Measurements from ENCODE around the gene ZFP2. TPM values are rescaled to one million over a fixed set of nuclear protein-coding genes. Genes with fewer than 3 reads are reported as not detected.
"Not testable (repeated sequence)": the region's sequence is repeated elsewhere in the genome, so short reads cannot be mapped to it uniquely, and the experiment has no call there.

The ZFP2 gene
- 4.3 and 4.9 TPM in 2 replicates for total RNA-seq
- long read RNA-seq, transcript ZFP2-201 (5 exons, 2,429 nt), result major isoform, 13 of 28 reads
- long read RNA-seq, partial matches to known transcripts, result 1 of 28 reads
- long read RNA-seq, other reads (novel, unspliced or antisense), result 10 of 28 reads

DNA sequence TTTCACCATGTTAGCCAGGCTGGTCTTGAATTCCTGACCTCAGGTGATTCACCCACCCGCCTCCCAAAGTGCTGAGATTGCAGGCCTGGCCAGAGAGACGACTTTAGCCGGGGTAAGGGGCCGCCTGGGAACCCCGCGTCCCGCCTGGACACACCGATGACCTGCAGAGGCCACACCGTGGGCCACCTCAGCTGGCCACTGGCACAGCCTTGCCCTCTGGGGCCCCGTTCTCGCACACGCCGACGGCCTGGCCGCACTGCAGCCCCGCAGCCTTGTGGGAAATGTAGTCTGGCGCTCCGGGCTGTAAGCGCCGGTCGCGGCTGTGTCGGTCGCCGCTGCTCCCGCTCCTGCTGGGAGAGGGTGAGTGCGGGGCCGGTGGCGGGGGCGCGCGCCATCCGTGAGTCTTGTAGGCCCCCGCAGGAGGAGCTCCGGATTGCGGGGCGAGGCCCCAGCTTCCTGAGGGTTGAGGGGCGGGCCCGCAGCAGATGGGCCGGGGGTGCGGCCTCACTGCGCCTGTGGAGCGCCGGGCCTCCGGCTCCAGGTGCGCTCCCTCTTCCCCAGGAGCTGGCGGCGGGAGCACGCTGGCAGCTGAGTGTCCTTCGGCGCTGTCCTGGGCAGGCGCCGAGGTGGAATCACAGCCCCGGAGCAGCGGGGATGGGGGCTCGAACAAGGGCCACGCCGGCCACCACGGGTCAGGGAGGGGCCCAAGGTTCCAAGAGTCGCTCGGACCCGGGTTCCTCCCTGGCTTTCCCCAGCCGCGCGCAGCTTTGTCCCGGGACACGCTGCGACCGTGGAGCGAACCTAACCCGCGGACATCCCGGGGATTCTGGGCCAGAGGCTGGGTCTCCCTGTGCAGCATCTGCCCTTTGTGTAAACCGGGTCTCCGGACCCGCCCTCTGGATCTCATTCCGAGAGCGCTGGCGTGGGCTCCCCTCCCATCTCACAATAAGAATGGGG lies at the start of gene ZFP2:
ZFP2 (plus strand) TSS at position 299 of the 957 bp plus-strand sequence. CDS start 35,401 bp downstream, outside the sequence.
- H3K27me3 Mint-ChIP-seq, result no peaks in the 10 kb centered on the region
- peak; percentile 63 for DNase-seq (ENCODE audit: low spot score, unreplicated experiment)
- H3K36me3 Mint-ChIP-seq (ENCODE audit: insufficient read depth), result peaks cover 22% of the 10 kb centered on the region
- H3K4me3 Mint-ChIP-seq (ENCODE audit: low read depth), result peak within 1 kb of the TSS; percentile 88
- TF ChIP-seq, protein P1, sequence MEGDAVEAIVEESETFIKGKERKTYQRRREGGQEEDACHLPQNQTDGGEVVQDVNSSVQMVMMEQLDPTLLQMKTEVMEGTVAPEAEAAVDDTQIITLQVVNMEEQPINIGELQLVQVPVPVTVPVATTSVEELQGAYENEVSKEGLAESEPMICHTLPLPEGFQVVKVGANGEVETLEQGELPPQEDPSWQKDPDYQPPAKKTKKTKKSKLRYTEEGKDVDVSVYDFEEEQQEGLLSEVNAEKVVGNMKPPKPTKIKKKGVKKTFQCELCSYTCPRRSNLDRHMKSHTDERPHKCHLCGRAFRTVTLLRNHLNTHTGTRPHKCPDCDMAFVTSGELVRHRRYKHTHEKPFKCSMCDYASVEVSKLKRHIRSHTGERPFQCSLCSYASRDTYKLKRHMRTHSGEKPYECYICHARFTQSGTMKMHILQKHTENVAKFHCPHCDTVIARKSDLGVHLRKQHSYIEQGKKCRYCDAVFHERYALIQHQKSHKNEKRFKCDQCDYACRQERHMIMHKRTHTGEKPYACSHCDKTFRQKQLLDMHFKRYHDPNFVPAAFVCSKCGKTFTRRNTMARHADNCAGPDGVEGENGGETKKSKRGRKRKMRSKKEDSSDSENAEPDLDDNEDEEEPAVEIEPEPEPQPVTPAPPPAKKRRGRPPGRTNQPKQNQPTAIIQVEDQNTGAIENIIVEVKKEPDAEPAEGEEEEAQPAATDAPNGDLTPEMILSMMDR (IDR thresholded peaks at IDR 0.05; ENCODE audit: unreplicated experiment), result no peak
- H3K27ac Mint-ChIP-seq, result peak within 1 kb of the TSS; percentile 94
- H3K9me3 Mint-ChIP-seq (ENCODE audit: low read depth), result peaks cover 15% of the 10 kb centered on the region
- peaks cover 5% of the 10 kb centered on the region for H3K4me1 Mint-ChIP-seq (ENCODE audit: low read depth)

DNA sequence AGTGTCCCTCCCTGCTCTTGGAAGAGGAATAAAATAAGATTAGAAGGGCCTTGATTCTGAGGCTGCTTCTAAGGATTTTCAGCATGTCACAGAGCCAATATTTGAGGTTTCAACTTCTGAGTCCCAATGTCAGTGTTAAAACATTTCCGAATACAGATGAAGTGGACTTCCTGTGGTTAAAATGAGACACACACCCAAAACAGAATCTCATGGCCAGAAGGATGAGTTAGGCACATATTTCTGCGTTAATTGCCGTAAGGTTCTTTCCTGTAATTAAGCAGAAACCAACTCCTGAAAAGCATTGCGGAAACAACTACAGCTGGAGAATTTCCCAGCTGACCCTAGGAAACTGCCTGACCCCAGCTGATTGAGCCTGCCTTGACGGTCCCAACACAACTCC lies 46.4 kb upstream of the ZFP2 start:
- H3K27ac Mint-ChIP-seq, result no peak overlapping the region
- no peak for DNase-seq (ENCODE audit: low spot score, unreplicated experiment)
- H3K36me3 Mint-ChIP-seq (ENCODE audit: insufficient read depth), result no peaks in the 10 kb centered on the region
- peaks cover under 1% of the 10 kb centered on the region for H3K27me3 Mint-ChIP-seq
- TF ChIP-seq, protein P1 (IDR thresholded peaks at IDR 0.05; ENCODE audit: unreplicated experiment), result no peak
- H3K4me1 Mint-ChIP-seq (ENCODE audit: low read depth), result peaks cover 2% of the 10 kb centered on the region
- no peak overlapping the region for H3K4me3 Mint-ChIP-seq (ENCODE audit: low read depth)
- H3K9me3 Mint-ChIP-seq (ENCODE audit: low read depth), result no peaks in the 10 kb centered on the region

- Mint-ChIP-seq H3K27me3 (no peaks in the 10 kb centered on the region), H3K36me3 (ENCODE audit: insufficient read depth) (no peaks in the 10 kb centered on the region), H3K4me1 (ENCODE audit: low read depth) (peaks cover 2% of the 10 kb centered on the region), H3K27ac (peak overlapping the region; percentile 64), H3K4me3 (ENCODE audit: low read depth) (no peak overlapping the region), H3K9me3 (ENCODE audit: low read depth) (no peaks in the 10 kb centered on the region)
- TF ChIP-seq, protein P1 (IDR thresholded peaks at IDR 0.05; ENCODE audit: unreplicated experiment), result no peak
- DNase-seq (ENCODE audit: low spot score, unreplicated experiment), result no peak
These were observed 43.8 kb upstream of the ZFP2 start for GRCh38 chr5:178851951-178852350.

DNA sequence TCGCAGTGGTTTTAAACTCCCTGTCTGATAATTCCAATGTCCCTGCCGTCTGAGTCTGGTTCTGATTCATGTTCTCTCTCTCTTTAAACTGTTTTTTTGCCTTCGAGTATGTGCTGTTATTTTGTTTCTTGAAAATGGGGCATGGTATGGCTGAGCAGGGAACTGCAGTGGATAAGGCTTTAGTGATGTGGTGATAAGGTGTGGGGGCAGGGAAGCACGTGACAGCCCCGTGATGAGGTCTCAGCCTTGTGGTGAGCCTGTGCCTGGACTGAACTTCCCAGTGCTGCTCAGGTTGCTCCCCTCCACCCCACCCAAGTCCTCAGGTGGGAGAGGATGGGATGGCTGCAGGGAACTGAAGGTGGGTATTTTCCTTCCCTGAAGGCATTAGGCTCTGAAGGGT lies 41.4 kb upstream of the ZFP2 start:
- TF ChIP-seq, protein P1 (IDR thresholded peaks at IDR 0.05; ENCODE audit: unreplicated experiment), result no peak
- no peaks in the 10 kb centered on the region for H3K9me3 Mint-ChIP-seq (ENCODE audit: low read depth)
- no peak for DNase-seq (ENCODE audit: low spot score, unreplicated experiment)
- no peaks in the 10 kb centered on the region for H3K27me3 Mint-ChIP-seq
- H3K36me3 Mint-ChIP-seq (ENCODE audit: insufficient read depth), result no peaks in the 10 kb centered on the region
- no peak overlapping the region for H3K4me3 Mint-ChIP-seq (ENCODE audit: low read depth)
- peaks cover 2% of the 10 kb centered on the region for H3K4me1 Mint-ChIP-seq (ENCODE audit: low read depth)
- H3K27ac Mint-ChIP-seq, result no peak overlapping the region

DNA sequence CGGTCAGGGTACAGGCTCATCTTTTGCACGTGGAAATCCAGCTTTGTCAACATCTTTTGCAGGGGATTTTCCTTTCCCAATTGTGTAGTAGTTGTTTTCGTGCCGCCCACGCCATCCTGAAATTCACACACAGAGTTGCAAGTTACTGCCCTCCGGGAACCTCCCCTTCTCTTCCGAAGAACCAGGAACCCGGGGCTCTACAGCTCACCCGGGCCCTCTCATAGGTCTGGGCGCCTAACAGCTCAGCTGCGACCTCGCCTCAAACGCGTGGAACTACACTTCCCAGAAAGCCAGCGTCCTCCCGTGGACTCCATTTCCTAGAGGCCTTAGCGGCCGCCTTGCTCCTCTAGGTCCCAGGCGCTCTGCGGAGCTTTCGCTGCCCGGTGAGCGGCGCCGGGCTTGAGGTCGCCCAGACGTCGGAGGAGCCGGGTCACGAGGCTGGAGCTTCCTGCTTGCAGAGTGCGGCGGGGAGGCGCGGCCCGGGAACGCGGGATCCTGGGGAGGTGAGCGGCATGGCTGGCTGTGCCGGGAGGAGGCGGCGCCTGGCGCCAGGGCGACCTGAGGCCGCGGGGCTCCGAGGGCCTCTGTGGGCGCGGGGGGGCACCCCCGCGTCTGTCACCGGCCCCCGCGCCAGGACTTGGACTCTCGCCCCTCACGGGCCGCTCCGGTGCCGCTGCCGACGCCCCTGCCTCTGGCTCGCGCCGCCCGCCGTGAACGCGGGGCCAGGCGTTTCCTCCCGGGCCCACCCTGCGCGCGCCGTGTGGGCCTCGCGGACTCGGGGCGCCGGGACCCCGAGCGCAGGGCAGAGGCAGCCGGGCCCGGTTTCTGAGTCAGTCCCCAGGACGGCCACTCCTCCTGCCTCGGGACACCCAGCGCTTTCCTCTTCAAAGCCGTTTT lies 35.8 kb upstream of the ZFP2 start, which contains the start of gene ZNF354B:
ZNF354B (plus strand) TSS at position 329 of the 897 bp plus-strand sequence. CDS start 1,095 bp downstream, outside the sequence.
- peak within 1 kb of the TSS; percentile 88 for H3K27ac Mint-ChIP-seq
- H3K27me3 Mint-ChIP-seq, result no peaks in the 10 kb centered on the region
- DNase-seq (ENCODE audit: low spot score, unreplicated experiment), result peak; percentile 78
- H3K9me3 Mint-ChIP-seq (ENCODE audit: low read depth), result no peaks in the 10 kb centered on the region
- H3K4me1 Mint-ChIP-seq (ENCODE audit: low read depth), result peaks cover 10% of the 10 kb centered on the region
- TF ChIP-seq, protein P1 (IDR thresholded peaks at IDR 0.05; ENCODE audit: unreplicated experiment), result no peak
- peaks cover 10% of the 10 kb centered on the region for H3K36me3 Mint-ChIP-seq (ENCODE audit: insufficient read depth)
- H3K4me3 Mint-ChIP-seq (ENCODE audit: low read depth), result peak within 1 kb of the TSS; percentile 79

GRCh38 chr5:178860615-178861014 lies 35.1 kb upstream of the ZFP2 start:
- H3K27ac Mint-ChIP-seq; H3K9me3 Mint-ChIP-seq (ENCODE audit: low read depth); H3K27me3 Mint-ChIP-seq; H3K4me1 Mint-ChIP-seq (ENCODE audit: low read depth); DNase-seq (ENCODE audit: low spot score, unreplicated experiment): not testable (repeated sequence)
- Mint-ChIP-seq H3K4me3 (ENCODE audit: low read depth) (peak overlapping the region; percentile 74), H3K36me3 (ENCODE audit: insufficient read depth) (peaks cover 11% of the 10 kb centered on the region)
